ENCODE measurements around the gene CD22. TPM values are rescaled to one million over a fixed set of nuclear protein-coding genes. Genes with fewer than 3 reads are reported as not detected.

Gene CD22
- polyA plus RNA-seq, 3 donors = 5.1 to 10.0 (median 8.7) TPM

GRCh38 chr19:35337097-35337983 lies 8.4 kb downstream of the CD22 start:
- DNase-seq (ENCODE audit: low read depth in 3 of 3, low spot score in 2 of 3) = no peak

- no peak for DNase-seq (ENCODE audit: low read depth in 3 of 3, low spot score in 2 of 3)
These were observed 9.0 kb downstream of the CD22 start for GRCh38 chr19:35337984-35338296.

- no peak for DNase-seq (ENCODE audit: low read depth in 3 of 3, low spot score in 2 of 3)
These were observed 11.4 kb downstream of the CD22 start for GRCh38 chr19:35340431-35340830.

GRCh38 chr19:35341006-35341405 lies 12.0 kb downstream of the CD22 start:
- no peak for DNase-seq (ENCODE audit: low read depth in 3 of 3, low spot score in 2 of 3)

- no peak for DNase-seq (ENCODE audit: low read depth in 3 of 3, low spot score in 2 of 3)
These were observed 12.7 kb downstream of the CD22 start for GRCh38 chr19:35341565-35342225.

- no peak for DNase-seq (ENCODE audit: low read depth in 3 of 3, low spot score in 2 of 3)
These were observed 13.4 kb downstream of the CD22 start for GRCh38 chr19:35342430-35342829.

GRCh38 chr19:35344511-35345031 lies 15.6 kb downstream of the CD22 start:
- DNase-seq (ENCODE audit: low read depth in 3 of 3, low spot score in 2 of 3) = no peak

GRCh38 chr19:35345671-35346111 lies 16.7 kb downstream of the CD22 start:
- no peak for DNase-seq (ENCODE audit: low read depth in 3 of 3, low spot score in 2 of 3)

GRCh38 chr19:35346193-35347052 lies 17.4 kb downstream of the CD22 start:
- DNase-seq (ENCODE audit: low read depth in 3 of 3, low spot score in 2 of 3) = no peak

- DNase-seq (ENCODE audit: low read depth in 3 of 3, low spot score in 2 of 3) = no peak
These were observed 18.4 kb downstream of the CD22 start, which contains the start of gene FFAR1 for GRCh38 chr19:35347171-35347929. Gene FFAR1, plus strand, starts transcription at chr19:35347902. Its CDS starts 3,650 bp downstream, at chr19:35351552.

- no peak for DNase-seq (ENCODE audit: low read depth in 3 of 3, low spot score in 2 of 3)
These were observed 18.9 kb downstream of the CD22 start for GRCh38 chr19:35347930-35348298.

- DNase-seq (ENCODE audit: low read depth in 3 of 3, low spot score in 2 of 3) = no peak
These were observed 20.1 kb downstream of the CD22 start for GRCh38 chr19:35348911-35349611.

GRCh38 chr19:35349614-35350521 lies 20.9 kb downstream of the CD22 start:
- no peak for DNase-seq (ENCODE audit: low read depth in 3 of 3, low spot score in 2 of 3)

- DNase-seq (ENCODE audit: low read depth in 3 of 3, low spot score in 2 of 3) = peak in 1 of 3 donors; percentile 32
These were observed 21.6 kb downstream of the CD22 start for GRCh38 chr19:35350591-35350990.

GRCh38 chr19:35351411-35352176 lies 22.6 kb downstream of the CD22 start:
- DNase-seq (ENCODE audit: low read depth in 3 of 3, low spot score in 2 of 3) = no peak

- no peak for DNase-seq (ENCODE audit: low read depth in 3 of 3, low spot score in 2 of 3)
These were observed 23.1 kb downstream of the CD22 start for GRCh38 chr19:35352177-35352447.

GRCh38 chr19:35352448-35353304 lies 23.7 kb downstream of the CD22 start:
- peak; percentile 50 to 62 (median 53) for DNase-seq (ENCODE audit: low read depth in 3 of 3, low spot score in 2 of 3)
